GM23338 (cell line): Measurements from ENCODE around the gene CACNA1G.

Experiments
- CTCF ChIP-seq, 2 experiments: fragments of 200-600 bp in 1 of 2; sonication (generic) in 1 of 2; conservative IDR thresholded peaks; 2 replicates each; pipeline versions ENCODE4 v1.5.1 to v1.6.1; 2016 to 2017; ENCODE audit warnings: antibody characterized with exemption in 2 of 2, low read depth in 2 of 2, mild to moderate bottlenecking in 2 of 2, moderate library complexity in 1 of 2
- EZH2 ChIP-seq: fragments of 200-600 bp; sonication (generic); IDR thresholded peaks from one replicate; pipeline ENCODE4 v1.8.0; 2017; ENCODE audit warnings: antibody characterized with exemption, mild to moderate bottlenecking, low read depth; ENCODE audit not compliant: unreplicated experiment
- JUNB ChIP-seq: IDR thresholded peaks from one replicate; pipeline ENCODE4 v1.6.1; 2016; ENCODE audit warnings: antibody characterized with exemption; ENCODE audit not compliant: unreplicated experiment
- TF ChIP-seq, protein P1 (sequence below): IDR thresholded peaks from one replicate; pipeline ENCODE4 v1.6.1; 2018; ENCODE audit warnings: antibody characterized with exemption; ENCODE audit not compliant: unreplicated experiment

- no peak for TF ChIP-seq CTCF (conservative IDR thresholded peaks at IDR 0.05; ENCODE audit: low read depth in 2 of 2)
- TF ChIP-seq JUNB, result no peak
- TF ChIP-seq EZH2, result no peak
- TF ChIP-seq, protein P1, sequence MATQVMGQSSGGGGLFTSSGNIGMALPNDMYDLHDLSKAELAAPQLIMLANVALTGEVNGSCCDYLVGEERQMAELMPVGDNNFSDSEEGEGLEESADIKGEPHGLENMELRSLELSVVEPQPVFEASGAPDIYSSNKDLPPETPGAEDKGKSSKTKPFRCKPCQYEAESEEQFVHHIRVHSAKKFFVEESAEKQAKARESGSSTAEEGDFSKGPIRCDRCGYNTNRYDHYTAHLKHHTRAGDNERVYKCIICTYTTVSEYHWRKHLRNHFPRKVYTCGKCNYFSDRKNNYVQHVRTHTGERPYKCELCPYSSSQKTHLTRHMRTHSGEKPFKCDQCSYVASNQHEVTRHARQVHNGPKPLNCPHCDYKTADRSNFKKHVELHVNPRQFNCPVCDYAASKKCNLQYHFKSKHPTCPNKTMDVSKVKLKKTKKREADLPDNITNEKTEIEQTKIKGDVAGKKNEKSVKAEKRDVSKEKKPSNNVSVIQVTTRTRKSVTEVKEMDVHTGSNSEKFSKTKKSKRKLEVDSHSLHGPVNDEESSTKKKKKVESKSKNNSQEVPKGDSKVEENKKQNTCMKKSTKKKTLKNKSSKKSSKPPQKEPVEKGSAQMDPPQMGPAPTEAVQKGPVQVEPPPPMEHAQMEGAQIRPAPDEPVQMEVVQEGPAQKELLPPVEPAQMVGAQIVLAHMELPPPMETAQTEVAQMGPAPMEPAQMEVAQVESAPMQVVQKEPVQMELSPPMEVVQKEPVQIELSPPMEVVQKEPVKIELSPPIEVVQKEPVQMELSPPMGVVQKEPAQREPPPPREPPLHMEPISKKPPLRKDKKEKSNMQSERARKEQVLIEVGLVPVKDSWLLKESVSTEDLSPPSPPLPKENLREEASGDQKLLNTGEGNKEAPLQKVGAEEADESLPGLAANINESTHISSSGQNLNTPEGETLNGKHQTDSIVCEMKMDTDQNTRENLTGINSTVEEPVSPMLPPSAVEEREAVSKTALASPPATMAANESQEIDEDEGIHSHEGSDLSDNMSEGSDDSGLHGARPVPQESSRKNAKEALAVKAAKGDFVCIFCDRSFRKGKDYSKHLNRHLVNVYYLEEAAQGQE, result no peak
These were observed 108.5 kb downstream of the CACNA1G start for GRCh38 chr17:50668838-50669581.
